Retina (tissue), 1 donor: ENCODE results near the gene TOR3A.

ENCODE experiments used
- DNase-seq: peaks from one replicate; pipeline ENCODE4 v3.0.0-alpha.2; 2016

The TOR3A gene

GRCh38 chr1:179077396-179077795, 4.5 kb upstream of the TOR3A start:
- DNase-seq, result no peak

- DNase-seq, result peak; percentile 65
These were observed 2.6 kb upstream of the TOR3A start for GRCh38 chr1:179079113-179079761.

- no peak for DNase-seq
These were observed 794 bp upstream of the TOR3A start for GRCh38 chr1:179080866-179081686.

GRCh38 chr1:179082333-179082998, 596 bp downstream of the TOR3A start:
- peak; percentile 59 for DNase-seq

GRCh38 chr1:179082999-179083335, 1.1 kb downstream of the TOR3A start:
- peak; percentile 23 for DNase-seq

- DNase-seq, result no peak
These were observed 1.7 kb downstream of the TOR3A start for GRCh38 chr1:179083533-179083932.

- DNase-seq, result no peak
These were observed 5.8 kb downstream of the TOR3A start for GRCh38 chr1:179087665-179088064.

- no peak for DNase-seq
These were observed 8.1 kb downstream of the TOR3A start for GRCh38 chr1:179089827-179090482.

- no peak for DNase-seq
These were observed 8.7 kb downstream of the TOR3A start for GRCh38 chr1:179090522-179090921.

GRCh38 chr1:179090923-179091322, 9.1 kb downstream of the TOR3A start:
- DNase-seq, result no peak

GRCh38 chr1:179091691-179092165, 9.9 kb downstream of the TOR3A start:
- DNase-seq, result peak; percentile 28

- DNase-seq, result no peak
These were observed 11.1 kb downstream of the TOR3A start for GRCh38 chr1:179092896-179093461.

GRCh38 chr1:179094818-179095217, 12.9 kb downstream of the TOR3A start:
- no peak for DNase-seq

- no peak for DNase-seq
These were observed 13.5 kb downstream of the TOR3A start for GRCh38 chr1:179095377-179095776.

- DNase-seq, result no peak
These were observed 14.1 kb downstream of the TOR3A start for GRCh38 chr1:179095924-179096323.

GRCh38 chr1:179099891-179100290, 18.0 kb downstream of the TOR3A start:
- no peak for DNase-seq

- DNase-seq, result no peak
These were observed 19.7 kb downstream of the TOR3A start for GRCh38 chr1:179101566-179101965.

- no peak for DNase-seq
These were observed 22.1 kb downstream of the TOR3A start for GRCh38 chr1:179103999-179104398.

- no peak for DNase-seq
These were observed 22.9 kb downstream of the TOR3A start for GRCh38 chr1:179104611-179105250.

- DNase-seq, result no peak
These were observed 23.5 kb downstream of the TOR3A start for GRCh38 chr1:179105393-179105792.

GRCh38 chr1:179107706-179108629, 26.1 kb downstream of the TOR3A start:
- no peak for DNase-seq
